Stomach smooth muscle (tissue), 2 donors: ENCODE data around the gene PDLIM1.
"Not testable (repeated sequence)": the region's sequence is repeated elsewhere in the genome, so short reads cannot be mapped to it uniquely, and the experiment has no call there.

Experiments used
- H3K27ac ChIP-seq: one replicate; pipeline ENCODE4 v1.7.0; 2013; ENCODE audit warnings: mild to moderate bottlenecking, low read length, inconsistent platforms
- H3K27me3 ChIP-seq, 2 donors: one replicate each; pipeline ENCODE4 v1.7.0; 2013; ENCODE audit warnings: low read length in 2 of 2; ENCODE audit not compliant: insufficient read depth in 2 of 2, control insufficient read depth in 1 of 2
- H3K36me3 ChIP-seq, 2 donors: one replicate each; pipeline ENCODE4 v1.7.0; 2013; ENCODE audit warnings: low read length in 2 of 2; ENCODE audit not compliant: control insufficient read depth in 2 of 2, insufficient read depth in 2 of 2
- H3K4me1 ChIP-seq: one replicate; pipeline ENCODE4 v1.7.0; 2013; ENCODE audit warnings: low read length; ENCODE audit not compliant: control insufficient read depth, insufficient read depth
- H3K4me3 ChIP-seq, 2 donors: one replicate each; pipeline ENCODE4 v1.7.0; 2013; ENCODE audit warnings: low read length in 2 of 2
- H3K9ac ChIP-seq, 2 donors: one replicate each; pipeline ENCODE4 v1.7.0; 2013; ENCODE audit warnings: low read length in 2 of 2, mild to moderate bottlenecking in 1 of 2
- H3K9me3 ChIP-seq, 2 donors: one replicate each; pipeline ENCODE4 v1.7.0; 2013; ENCODE audit warnings: low read length in 2 of 2; ENCODE audit not compliant: control insufficient read depth in 2 of 2
- donor health status: healthy.
- donor health status: Pancreatic carcinoma.

Gene PDLIM1

DNA sequence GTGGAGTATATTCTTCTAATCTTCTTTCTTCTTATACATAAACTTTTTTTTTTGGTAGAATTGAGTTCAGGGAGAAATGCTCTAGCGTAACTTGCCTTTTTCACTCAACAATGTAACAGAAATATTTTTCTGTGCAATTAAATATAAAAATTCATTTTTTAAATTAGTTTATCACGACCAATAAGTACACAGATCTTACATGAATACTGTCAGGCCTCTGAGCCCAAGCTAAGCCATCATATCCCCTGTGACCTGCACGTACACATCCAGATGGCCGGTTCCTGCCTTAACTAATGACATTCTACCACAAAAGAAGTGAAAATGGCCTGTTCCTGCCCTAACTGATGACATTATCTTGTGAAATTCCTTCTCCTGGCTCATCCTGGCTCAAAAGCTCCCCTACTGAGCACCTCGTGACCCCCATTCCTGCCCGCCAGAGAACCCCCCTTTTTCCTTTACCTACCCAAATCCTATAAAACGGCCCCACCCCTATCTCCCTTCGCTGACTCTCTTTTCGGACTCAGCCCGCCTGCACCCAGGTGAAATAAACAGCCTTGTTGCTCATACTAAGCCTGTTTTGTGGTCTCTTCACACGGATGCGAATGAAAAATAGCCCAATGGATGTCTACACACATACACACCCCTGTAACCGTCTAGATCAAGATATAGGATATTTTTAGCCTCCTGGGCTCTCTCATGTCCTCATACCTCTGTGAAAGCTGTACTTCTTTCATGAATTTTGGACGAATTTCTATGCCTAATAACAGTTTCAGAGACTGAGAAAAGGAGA, 61.7 kb downstream of the PDLIM1 start:
- not testable (repeated sequence) for H3K36me3 ChIP-seq, H3K27me3 ChIP-seq, H3K27ac ChIP-seq, H3K9ac ChIP-seq, H3K4me3 ChIP-seq, H3K9me3 ChIP-seq
- H3K4me1 ChIP-seq = peaks cover 11% of the 10 kb centered on the region

DNA sequence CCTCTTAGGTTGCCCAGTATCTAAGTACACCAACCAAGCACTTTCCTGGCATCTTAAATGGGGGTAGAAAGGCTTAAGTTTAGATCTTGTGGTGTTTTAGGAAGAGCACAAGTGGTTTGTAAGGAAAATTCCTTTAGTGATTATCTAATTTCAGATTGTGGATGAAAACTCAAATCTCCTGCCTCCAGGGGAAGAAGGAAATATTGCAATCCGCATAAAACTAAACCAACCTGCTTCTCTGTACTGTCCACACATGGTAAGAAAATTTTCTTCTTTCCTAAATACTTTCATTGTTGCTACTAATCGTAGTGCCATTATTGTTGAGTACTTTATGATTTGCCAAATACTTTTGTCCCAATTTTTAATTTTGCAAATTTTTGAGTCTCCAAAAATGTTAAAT, 65.7 kb downstream of the PDLIM1 start:
- no peak overlapping the region for H3K27ac ChIP-seq
- H3K4me1 ChIP-seq = peaks cover under 1% of the 10 kb centered on the region
- H3K9ac ChIP-seq = no peak overlapping the region

DNA sequence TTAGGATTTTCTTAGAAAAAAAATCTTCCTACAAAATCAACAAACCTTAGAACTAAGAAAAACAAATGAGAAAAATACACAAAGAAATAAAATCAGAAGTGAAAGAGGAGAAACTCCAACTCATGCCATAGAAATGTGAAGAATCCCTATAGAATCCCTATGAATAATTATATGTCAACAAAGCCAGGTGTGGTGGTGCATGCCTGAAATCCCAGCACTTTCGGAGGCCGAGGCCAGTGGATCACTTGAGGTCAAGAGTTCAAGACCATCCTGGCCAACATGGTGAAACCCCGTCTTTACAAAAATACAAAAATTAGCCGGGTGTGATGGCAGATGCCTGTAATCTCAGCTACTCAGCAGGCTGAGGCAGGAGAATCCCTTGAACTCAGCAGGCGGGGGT, 69.7 kb downstream of the PDLIM1 start:
- H3K4me3 ChIP-seq = no peak overlapping the region
- H3K36me3 ChIP-seq = no peaks in the 10 kb centered on the region
- H3K9ac ChIP-seq = no peak overlapping the region
- no peak overlapping the region for H3K27ac ChIP-seq
- H3K27me3 ChIP-seq = no peaks in the 10 kb centered on the region
- no peaks in the 10 kb centered on the region for H3K4me1 ChIP-seq
- H3K9me3 ChIP-seq = no peaks in the 10 kb centered on the region

More for the DNA sequence above, 65.7 kb downstream of the PDLIM1 start:
- H3K9me3 ChIP-seq = no peaks in the 10 kb centered on the region
- no peaks in the 10 kb centered on the region for H3K27me3 ChIP-seq
- no peak overlapping the region for H3K4me3 ChIP-seq
- no peaks in the 10 kb centered on the region for H3K36me3 ChIP-seq

DNA sequence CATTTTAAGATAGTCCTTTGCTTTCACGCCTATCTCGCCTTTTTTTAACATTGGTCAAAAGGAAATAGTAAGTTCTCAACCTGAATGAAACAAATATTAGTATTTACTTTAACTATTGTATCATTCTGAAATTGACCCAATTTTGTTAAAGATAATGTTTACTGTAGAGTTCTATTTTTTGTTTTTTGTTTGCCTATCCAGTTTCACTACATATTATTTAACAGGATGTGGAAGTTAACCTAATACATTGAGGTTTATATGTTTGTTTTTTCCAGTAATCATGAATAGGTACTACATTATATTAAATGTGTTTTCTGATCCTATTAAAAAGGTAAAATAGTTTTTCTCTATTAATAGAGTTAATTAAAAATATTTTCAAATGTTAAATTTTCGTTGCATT, 70.3 kb downstream of the PDLIM1 start:
- H3K9me3 ChIP-seq = no peaks in the 10 kb centered on the region
- H3K4me3 ChIP-seq = no peak overlapping the region
- no peaks in the 10 kb centered on the region for H3K27me3 ChIP-seq
- no peak overlapping the region for H3K9ac ChIP-seq
- H3K36me3 ChIP-seq = no peaks in the 10 kb centered on the region
- no peaks in the 10 kb centered on the region for H3K4me1 ChIP-seq
- no peak overlapping the region for H3K27ac ChIP-seq

DNA sequence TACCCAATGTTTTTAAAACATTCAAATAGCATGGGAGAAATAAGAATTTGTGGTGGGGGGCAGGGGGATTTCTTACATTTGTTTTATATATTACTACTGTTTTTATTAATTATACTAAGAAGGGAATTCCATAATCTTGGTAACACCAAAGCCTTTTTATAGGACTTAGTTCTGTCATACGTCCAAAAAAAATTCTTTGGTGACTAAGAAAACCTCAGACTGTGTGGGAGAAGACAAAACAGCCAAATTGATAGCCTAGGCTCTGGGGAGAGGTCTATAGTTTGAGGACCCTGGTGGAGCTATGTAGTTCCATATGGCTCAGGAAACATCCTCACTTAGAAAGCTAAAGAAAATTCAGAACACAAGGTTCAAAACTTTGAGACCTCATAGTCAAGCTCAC, 73.3 kb downstream of the PDLIM1 start:
- Histone ChIP-seq H3K9ac (no peak overlapping the region), H3K9me3 (no peaks in the 10 kb centered on the region), H3K27me3 (no peaks in the 10 kb centered on the region), H3K4me1 (no peaks in the 10 kb centered on the region), H3K36me3 (no peaks in the 10 kb centered on the region), H3K27ac (no peak overlapping the region), H3K4me3 (no peak overlapping the region)

DNA sequence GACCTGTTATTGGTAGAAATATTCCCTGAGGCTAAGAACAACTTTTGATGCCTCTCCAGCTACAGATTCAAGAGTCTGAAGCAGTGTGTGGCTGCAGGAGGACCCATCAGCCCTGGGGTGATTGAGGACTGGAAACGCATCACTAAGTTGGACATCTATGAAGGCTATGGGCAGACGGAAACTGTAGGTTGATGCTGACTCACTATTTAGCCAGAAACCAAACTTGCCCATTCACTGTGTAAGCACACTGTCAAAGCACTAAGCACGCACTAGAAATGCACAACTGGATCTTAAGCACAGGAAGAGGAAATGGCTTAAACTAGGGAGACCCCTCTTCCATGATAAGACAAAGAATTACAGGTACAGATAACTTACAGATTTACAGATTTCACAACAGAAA, 76.0 kb downstream of the PDLIM1 start:
- no peak overlapping the region for H3K27ac ChIP-seq
- no peaks in the 10 kb centered on the region for H3K36me3 ChIP-seq
- H3K27me3 ChIP-seq = no peaks in the 10 kb centered on the region
- H3K4me1 ChIP-seq = no peaks in the 10 kb centered on the region
- no peaks in the 10 kb centered on the region for H3K9me3 ChIP-seq
- no peak overlapping the region for H3K4me3 ChIP-seq
- H3K9ac ChIP-seq = no peak overlapping the region

DNA sequence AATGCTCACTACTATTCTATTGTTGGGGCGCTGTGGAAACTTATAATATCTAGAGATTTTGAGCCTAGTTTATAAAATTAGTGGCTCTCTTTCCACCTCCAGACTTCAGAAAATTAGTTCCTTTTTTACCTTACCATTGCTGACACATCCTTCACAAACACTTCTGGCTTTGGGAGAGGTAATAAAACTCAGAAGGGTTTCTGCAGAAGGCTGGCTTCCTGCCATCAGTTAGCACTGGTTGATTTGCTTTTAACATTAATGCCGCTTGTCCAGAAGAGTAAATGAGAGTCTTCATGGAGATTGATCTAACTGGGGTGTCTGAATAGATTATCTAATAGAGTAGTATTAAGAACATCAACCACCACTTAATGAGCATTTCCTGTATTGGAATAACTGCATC, 76.4 kb downstream of the PDLIM1 start:
- Histone ChIP-seq H3K27ac (no peak overlapping the region), H3K4me3 (no peak overlapping the region), H3K9ac (no peak overlapping the region), H3K4me1 (no peaks in the 10 kb centered on the region), H3K9me3 (no peaks in the 10 kb centered on the region), H3K27me3 (no peaks in the 10 kb centered on the region), H3K36me3 (no peaks in the 10 kb centered on the region)

DNA sequence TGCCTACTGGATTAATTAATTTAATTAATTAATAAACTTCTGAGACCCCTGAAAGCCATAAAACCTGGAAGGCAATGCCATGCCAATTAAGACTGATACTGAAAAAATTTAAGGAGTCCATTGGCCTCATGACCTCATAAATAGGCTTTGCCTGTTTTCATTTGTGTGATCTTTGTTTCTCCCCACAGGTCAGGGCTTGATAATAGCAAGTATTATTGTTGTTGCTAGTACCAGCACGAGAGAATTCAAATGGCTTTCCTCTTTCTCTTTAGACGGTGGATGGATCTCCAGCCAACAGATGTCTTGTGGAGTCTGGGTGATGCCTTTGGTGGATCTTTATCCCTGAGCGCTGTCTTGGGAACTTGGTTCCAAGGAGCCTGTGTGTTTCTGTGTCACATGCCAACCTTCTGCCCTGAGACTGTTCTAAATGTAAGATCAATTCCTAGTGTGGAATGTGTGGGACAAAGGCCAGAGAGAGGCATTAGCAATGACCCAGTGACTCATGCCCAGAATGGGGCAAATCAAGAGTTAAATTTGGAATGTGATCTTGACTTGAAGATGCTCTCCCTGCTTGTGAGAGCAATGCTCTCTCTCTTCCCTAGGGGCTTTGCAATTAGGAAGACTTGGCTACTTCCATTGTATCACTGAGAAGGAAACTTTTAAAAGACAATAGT, 79.1 kb downstream of the PDLIM1 start:
- no peaks in the 10 kb centered on the region for H3K4me1 ChIP-seq
- H3K9ac ChIP-seq = no peak overlapping the region
- H3K9me3 ChIP-seq = no peaks in the 10 kb centered on the region
- H3K4me3 ChIP-seq = no peak overlapping the region
- no peaks in the 10 kb centered on the region for H3K27me3 ChIP-seq
- H3K27ac ChIP-seq = no peak overlapping the region
- H3K36me3 ChIP-seq = no peaks in the 10 kb centered on the region

DNA sequence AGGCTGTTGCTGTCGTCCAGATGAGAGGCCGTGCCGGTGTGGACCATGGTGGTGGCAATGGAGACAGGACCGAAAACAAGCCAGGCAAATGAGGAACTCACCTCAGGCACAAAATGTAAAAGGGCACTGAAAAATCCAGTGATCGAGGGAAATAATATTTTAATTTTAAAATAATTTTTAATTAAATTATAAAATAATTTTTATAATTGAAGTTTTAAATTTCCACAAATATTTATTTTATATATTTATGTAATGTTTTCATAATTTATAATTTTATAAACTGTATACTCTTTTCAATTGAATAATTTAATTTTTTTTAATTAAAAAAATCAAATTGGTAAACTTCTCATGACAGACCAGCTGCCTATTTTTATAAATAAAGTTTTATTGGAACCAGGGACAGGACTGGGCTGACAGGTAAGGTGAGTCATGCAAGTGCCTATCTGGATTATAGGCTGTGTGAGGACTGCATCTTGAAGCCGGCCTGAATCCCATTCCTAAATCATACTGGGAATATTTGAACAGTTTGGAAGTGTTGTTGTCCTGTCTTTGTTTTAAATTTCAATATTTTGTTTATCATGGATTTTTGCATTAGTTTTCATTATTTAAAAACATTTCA, 81.2 kb downstream of the PDLIM1 start:
- Histone ChIP-seq H3K9me3 (no peaks in the 10 kb centered on the region), H3K27ac (no peak overlapping the region), H3K9ac (no peak overlapping the region), H3K4me3 (no peak overlapping the region), H3K36me3 (no peaks in the 10 kb centered on the region), H3K4me1 (no peaks in the 10 kb centered on the region), H3K27me3 (no peaks in the 10 kb centered on the region)

DNA sequence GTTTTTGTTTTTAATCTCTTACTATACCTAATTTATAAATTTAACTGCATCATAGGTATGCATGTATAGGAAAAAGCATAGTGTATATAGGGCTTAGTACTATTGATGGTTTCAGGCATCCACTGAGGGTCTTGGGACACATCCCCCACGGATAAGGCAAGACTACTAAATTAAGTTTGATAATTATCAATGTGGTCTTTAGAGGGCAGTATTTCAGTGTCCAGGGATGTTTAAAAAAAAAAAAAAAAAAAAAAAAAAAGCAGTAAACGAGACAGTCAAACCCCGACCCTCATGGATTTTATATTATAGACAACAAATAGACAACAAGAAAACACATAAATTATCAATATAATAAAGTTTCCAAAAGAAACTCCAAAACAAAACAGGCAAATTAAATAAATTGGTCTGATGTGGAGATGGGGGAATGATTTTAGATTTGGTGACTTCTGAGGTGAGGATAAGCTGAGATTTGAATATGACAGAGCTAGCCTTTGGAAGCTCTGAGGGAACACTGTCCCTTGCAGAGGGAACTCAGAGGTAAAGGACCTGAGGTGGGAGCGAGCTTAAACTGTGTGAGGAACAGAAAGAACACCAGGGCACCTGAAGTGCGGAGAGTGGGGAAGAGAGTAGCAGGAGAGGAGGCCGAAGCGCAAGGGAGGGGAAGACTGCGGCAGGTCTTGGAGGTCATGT, 82.0 kb downstream of the PDLIM1 start:
- Histone ChIP-seq H3K4me1 (no peaks in the 10 kb centered on the region), H3K4me3 (no peak overlapping the region), H3K36me3 (no peaks in the 10 kb centered on the region), H3K9me3 (no peaks in the 10 kb centered on the region), H3K27me3 (no peaks in the 10 kb centered on the region), H3K27ac (no peak overlapping the region), H3K9ac (no peak overlapping the region)
